ENCODE results near the gene MYO18A.

The MYO18A gene

GRCh38 chr17:29126268-29126930, 53.8 kb downstream of the MYO18A start:
- no peak for DNase-seq (ENCODE audit: low spot score)
- no peak for TF ChIP-seq CTCF (IDR thresholded peaks at IDR 0.05; ENCODE audit: extremely low read depth, missing control alignments)

GRCh38 chr17:29125651-29126050, 54.5 kb downstream of the MYO18A start:
- TF ChIP-seq CTCF (IDR thresholded peaks at IDR 0.05; ENCODE audit: extremely low read depth, missing control alignments), result no peak

GRCh38 chr17:29124925-29125273, 55.3 kb downstream of the MYO18A start:
- no peak for TF ChIP-seq CTCF (IDR thresholded peaks at IDR 0.05; ENCODE audit: extremely low read depth, missing control alignments)
- no peak for DNase-seq (ENCODE audit: low spot score)

More at GRCh38 chr17:29125651-29126050, 54.5 kb downstream of the MYO18A start:
- no peak for DNase-seq (ENCODE audit: low spot score)

- TF ChIP-seq CTCF (IDR thresholded peaks at IDR 0.05; ENCODE audit: extremely low read depth, missing control alignments), result peak; percentile 33
- DNase-seq (ENCODE audit: low spot score), result peak; percentile 80
These were observed 55.9 kb downstream of the MYO18A start for GRCh38 chr17:29124135-29124924.

- DNase-seq (ENCODE audit: low spot score), result no peak
- TF ChIP-seq CTCF (IDR thresholded peaks at IDR 0.05; ENCODE audit: extremely low read depth, missing control alignments), result no peak
These were observed 57.1 kb downstream of the MYO18A start for GRCh38 chr17:29123111-29123510.

- no peak for TF ChIP-seq CTCF (IDR thresholded peaks at IDR 0.05; ENCODE audit: extremely low read depth, missing control alignments)
- DNase-seq (ENCODE audit: low spot score), result no peak
These were observed 58.8 kb downstream of the MYO18A start for GRCh38 chr17:29121442-29121841.

GRCh38 chr17:29120433-29120832, 59.8 kb downstream of the MYO18A start:
- no peak for DNase-seq (ENCODE audit: low spot score)
- no peak for TF ChIP-seq CTCF (IDR thresholded peaks at IDR 0.05; ENCODE audit: extremely low read depth, missing control alignments)
